VCaP (cell line): ENCODE data around the gene FAM221B.

Experiments
- H3K27ac ChIP-seq: fragments of 450-650 bp; 2 replicates; pipeline ENCODE4 v1.5.1; 2017
- CTCF ChIP-seq: fragments of 450-650 bp; conservative IDR thresholded peaks from 2 replicates; pipeline ENCODE4 v1.5.1; 2017; ENCODE audit warnings: mild to moderate bottlenecking, moderate library complexity

FAM221B gene

GRCh38 chr9:35774907-35775635, 53.5 kb downstream of the FAM221B start:
- TF ChIP-seq CTCF, result no peak
- no peak overlapping the region for H3K27ac ChIP-seq

DNA sequence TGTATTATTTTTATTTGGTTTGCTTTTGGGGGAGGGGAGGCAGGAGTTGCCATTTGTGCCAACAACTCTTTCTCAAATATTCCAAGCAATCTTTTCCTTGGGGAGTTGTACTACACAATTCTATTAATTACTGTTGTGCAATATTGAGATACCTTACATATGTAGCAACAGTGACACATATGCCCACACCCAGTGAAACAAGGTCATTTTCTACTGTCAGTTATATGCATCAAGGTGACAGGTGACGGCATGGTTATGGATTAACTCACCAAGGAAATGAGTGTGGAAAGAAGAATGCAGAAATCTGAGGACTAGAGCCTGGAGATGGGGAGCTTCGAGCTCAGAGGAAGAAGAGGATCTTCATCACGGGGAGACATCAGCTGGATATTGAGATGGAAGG, 56.6 kb downstream of the FAM221B start:
- TF ChIP-seq CTCF, result no peak
- H3K27ac ChIP-seq, result peak overlapping the region; percentile 59

GRCh38 chr9:35771534-35771933, 57.0 kb downstream of the FAM221B start:
- H3K27ac ChIP-seq, result peak overlapping the region; percentile 59
- no peak for TF ChIP-seq CTCF

- TF ChIP-seq CTCF, result no peak
- peak overlapping the region; percentile 59 for H3K27ac ChIP-seq
Observed at GRCh38 chr9:35771075-35771433, 57.5 kb downstream of the FAM221B start.

GRCh38 chr9:35769763-35770162, 58.8 kb downstream of the FAM221B start:
- no peak overlapping the region for H3K27ac ChIP-seq
- no peak for TF ChIP-seq CTCF

DNA sequence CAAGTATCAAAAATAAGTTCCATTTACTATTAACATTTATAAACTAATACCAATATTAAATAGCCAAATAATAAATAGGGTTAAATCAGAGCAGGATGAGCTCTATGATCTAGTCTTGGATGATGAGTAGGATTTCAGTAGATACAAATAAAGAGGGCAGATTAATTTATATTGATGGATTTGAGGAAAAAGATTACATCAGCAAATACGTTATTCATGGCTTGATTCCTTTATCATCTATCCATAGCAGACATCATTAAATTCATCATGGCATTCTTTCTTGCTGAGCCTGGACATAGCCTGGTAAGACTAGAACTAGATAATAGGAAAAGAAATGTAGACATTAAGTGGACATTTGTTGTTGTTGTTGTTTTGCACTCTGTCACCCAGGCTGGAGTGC, 61.1 kb downstream of the FAM221B start:
- H3K27ac ChIP-seq, result no peak overlapping the region
- no peak for TF ChIP-seq CTCF

GRCh38 chr9:35766997-35767396, 61.5 kb downstream of the FAM221B start:
- no peak for TF ChIP-seq CTCF
- H3K27ac ChIP-seq, result no peak overlapping the region
